Kidney epithelial cell (primary cell): ENCODE data around the gene SCAMP4. TPM values are rescaled to one million over a fixed set of nuclear protein-coding genes. Genes with fewer than 3 reads are reported as not detected.

Source experiments
- DNase-seq: peaks from one replicate; pipeline ENCODE4 v3.0.0-alpha.2; 2010; ENCODE audit warnings: low read depth
- H3K27me3 ChIP-seq: 2 replicates; pipeline ENCODE4 v1.6.0; 2011; ENCODE audit warnings: low read length; ENCODE audit not compliant: control insufficient read depth, insufficient read depth
- H3K36me3 ChIP-seq: 2 replicates; pipeline ENCODE4 v1.5.1; 2011; ENCODE audit warnings: low read length; ENCODE audit not compliant: control insufficient read depth, insufficient read depth
- H3K4me3 ChIP-seq: 2 replicates; pipeline ENCODE4 v1.5.1; 2011; ENCODE audit warnings: low read depth, mild to moderate bottlenecking, control low read depth, low read length
- total RNA-seq: library from RNA; depleted of rRNA; stranded (reverse); fragments of >200 nt; gene quantifications from 2 replicates; pipeline ENCODE4 v1.2.3, GENCODE V29; 2015
- TF ChIP-seq, protein P1 (sequence below): IDR thresholded peaks from 2 replicates; pipeline ENCODE4 v1.5.1; 2011; ENCODE audit warnings: mild to moderate bottlenecking, moderate library complexity, low read length, control low read depth, inconsistent platforms; ENCODE audit not compliant: insufficient read depth, poor library complexity, severe bottlenecking

SCAMP4 gene
- total RNA-seq, 1 donor from 2014 or later, result 178 TPM

DNA sequence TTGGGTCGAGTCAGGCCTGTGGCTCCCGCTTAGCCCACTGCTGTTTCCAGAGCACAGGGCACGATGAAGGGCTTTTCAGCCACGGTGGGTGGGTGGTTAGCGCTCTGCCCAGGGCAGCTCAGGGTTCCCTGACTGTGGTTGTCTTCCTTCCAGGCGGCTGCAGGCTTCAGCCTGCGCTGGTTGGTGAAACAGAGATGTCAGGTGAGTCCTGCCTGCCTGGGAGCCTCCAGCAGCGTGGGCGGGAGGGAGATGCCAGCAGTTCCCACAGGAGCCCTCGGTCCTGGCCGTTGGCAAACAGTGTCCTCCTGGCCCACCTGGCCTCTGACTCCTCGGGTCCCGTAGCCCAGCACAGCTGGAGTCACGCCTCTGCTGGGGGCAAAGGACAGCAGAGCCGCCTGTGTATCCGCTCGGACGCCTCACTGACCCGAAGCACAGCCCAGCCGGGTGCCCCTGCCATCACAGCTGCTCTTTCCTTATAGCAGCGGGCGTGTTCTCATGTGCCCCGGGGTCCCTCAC is 9.7 kb downstream of the SCAMP4 start:
- no peaks in the 10 kb centered on the region for H3K27me3 ChIP-seq
- H3K4me3 ChIP-seq, result no peak overlapping the region
- DNase-seq, result no peak
- H3K36me3 ChIP-seq, result no peaks in the 10 kb centered on the region
- TF ChIP-seq, protein P1, sequence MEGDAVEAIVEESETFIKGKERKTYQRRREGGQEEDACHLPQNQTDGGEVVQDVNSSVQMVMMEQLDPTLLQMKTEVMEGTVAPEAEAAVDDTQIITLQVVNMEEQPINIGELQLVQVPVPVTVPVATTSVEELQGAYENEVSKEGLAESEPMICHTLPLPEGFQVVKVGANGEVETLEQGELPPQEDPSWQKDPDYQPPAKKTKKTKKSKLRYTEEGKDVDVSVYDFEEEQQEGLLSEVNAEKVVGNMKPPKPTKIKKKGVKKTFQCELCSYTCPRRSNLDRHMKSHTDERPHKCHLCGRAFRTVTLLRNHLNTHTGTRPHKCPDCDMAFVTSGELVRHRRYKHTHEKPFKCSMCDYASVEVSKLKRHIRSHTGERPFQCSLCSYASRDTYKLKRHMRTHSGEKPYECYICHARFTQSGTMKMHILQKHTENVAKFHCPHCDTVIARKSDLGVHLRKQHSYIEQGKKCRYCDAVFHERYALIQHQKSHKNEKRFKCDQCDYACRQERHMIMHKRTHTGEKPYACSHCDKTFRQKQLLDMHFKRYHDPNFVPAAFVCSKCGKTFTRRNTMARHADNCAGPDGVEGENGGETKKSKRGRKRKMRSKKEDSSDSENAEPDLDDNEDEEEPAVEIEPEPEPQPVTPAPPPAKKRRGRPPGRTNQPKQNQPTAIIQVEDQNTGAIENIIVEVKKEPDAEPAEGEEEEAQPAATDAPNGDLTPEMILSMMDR, result no peak

GRCh38 chr19:1917146-1917545 is 11.9 kb downstream of the SCAMP4 start:
- TF ChIP-seq, protein P1, result no peak
- Histone ChIP-seq H3K4me3 (no peak overlapping the region), H3K36me3 (no peaks in the 10 kb centered on the region), H3K27me3 (no peaks in the 10 kb centered on the region)
- no peak for DNase-seq

DNA sequence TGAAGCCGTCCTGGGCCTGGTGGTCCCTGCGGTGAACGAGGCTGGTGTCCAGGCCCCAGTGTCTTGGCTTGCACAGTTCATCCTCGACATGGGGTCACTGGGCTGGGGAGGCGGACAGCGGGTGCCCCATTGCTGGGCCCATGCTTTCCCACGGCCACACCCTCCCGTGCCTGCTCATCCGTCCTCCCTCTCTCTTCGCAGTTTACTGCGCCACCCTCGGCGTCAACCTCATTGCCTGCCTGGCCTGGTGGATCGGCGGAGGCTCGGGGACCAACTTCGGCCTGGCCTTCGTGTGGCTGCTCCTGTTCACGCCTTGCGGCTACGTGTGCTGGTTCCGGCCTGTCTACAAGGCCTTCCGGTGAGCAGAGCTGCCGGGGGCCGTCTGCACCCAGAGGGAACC is 12.7 kb downstream of the SCAMP4 start:
- DNase-seq, result no peak
- no peaks in the 10 kb centered on the region for H3K27me3 ChIP-seq
- TF ChIP-seq, protein P1, result no peak
- peaks cover 2% of the 10 kb centered on the region for H3K36me3 ChIP-seq
- H3K4me3 ChIP-seq, result no peak overlapping the region

GRCh38 chr19:1918975-1919374 is 13.8 kb downstream of the SCAMP4 start:
- no peaks in the 10 kb centered on the region for H3K27me3 ChIP-seq
- DNase-seq, result no peak
- peaks cover 3% of the 10 kb centered on the region for H3K36me3 ChIP-seq
- TF ChIP-seq, protein P1, result no peak
- no peak overlapping the region for H3K4me3 ChIP-seq

GRCh38 chr19:1920644-1921043 is 15.4 kb downstream of the SCAMP4 start:
- peaks cover 3% of the 10 kb centered on the region for H3K36me3 ChIP-seq
- no peak overlapping the region for H3K4me3 ChIP-seq
- TF ChIP-seq, protein P1, result no peak
- no peak for DNase-seq
- no peaks in the 10 kb centered on the region for H3K27me3 ChIP-seq

DNA sequence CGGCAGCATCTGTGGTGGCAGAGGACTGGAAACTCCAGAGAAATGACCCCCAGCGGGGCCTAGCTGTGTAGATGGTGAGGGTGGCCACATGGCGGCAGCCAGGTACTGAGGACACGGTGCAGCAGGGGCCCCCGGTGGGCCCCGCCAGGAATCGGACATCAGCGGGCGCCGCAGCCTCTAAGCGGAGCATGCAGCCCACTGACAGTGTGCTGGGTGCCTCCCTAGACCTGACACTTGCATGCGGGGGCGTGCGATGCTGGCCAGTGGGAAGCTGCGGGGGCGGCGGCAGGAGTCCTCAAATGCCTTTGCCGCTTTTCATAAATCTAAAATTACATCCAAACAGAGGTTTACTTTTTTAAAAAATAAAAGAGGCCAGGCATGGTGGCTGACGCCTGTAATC is 16.1 kb downstream of the SCAMP4 start:
- Histone ChIP-seq H3K27me3 (no peaks in the 10 kb centered on the region), H3K36me3 (peaks cover 3% of the 10 kb centered on the region), H3K4me3 (no peak overlapping the region)
- TF ChIP-seq, protein P1, result no peak
- no peak for DNase-seq
